K562 (cell line): ENCODE results near the gene LETM1. TPM values are rescaled to one million over a fixed set of nuclear protein-coding genes. Genes with fewer than 3 reads are reported as not detected.

Experiments used
- BRCA1 ChIP-seq, 2 experiments: fragments of 450-650 bp in 1 of 2; sonication (generic) in 1 of 2; formaldehyde crosslinking in 1 of 2; IDR thresholded peaks; 2 replicates each; pipeline versions ENCODE4 v1.5.0 to v1.6.1; 2017 to 2020; ENCODE audit warnings: mild to moderate bottlenecking in 1 of 2, missing genetic modification reagents in 1 of 2
- CBX2 ChIP-seq: fragments of 200-600 bp; sonication (generic); IDR thresholded peaks from one replicate; pipeline ENCODE4 v1.6.1; 2012; ENCODE audit warnings: mild to moderate bottlenecking, low read length, inconsistent platforms; ENCODE audit not compliant: insufficient read depth, poor library complexity, severe bottlenecking
- E2F6 ChIP-seq, 2 experiments: IDR thresholded peaks; 2 replicates each; pipeline ENCODE4 v1.6.1; 2011; ENCODE audit warnings: borderline replicate concordance in 1 of 2, control low read depth in 1 of 2, low read depth in 1 of 2, low read length in 1 of 2, mild to moderate bottlenecking in 1 of 2, mixed read lengths in 1 of 2, moderate library complexity in 1 of 2; ENCODE audit not compliant: insufficient read depth in 1 of 2, insufficient read length in 1 of 2, poor library complexity in 1 of 2, severe bottlenecking in 1 of 2; ENCODE audit errors: extremely low read depth in 1 of 2
- FOXK1 ChIP-seq: sonication (generic); formaldehyde crosslinking; IDR thresholded peaks from 2 replicates; pipeline ENCODE4 v1.8.0; 2022; ENCODE audit warnings: missing genetic modification reagents, mild to moderate bottlenecking, borderline replicate concordance
- KDM4B ChIP-seq, 2 experiments: fragments of 450-650 bp in 1 of 2; sonication (generic) in 1 of 2; IDR thresholded peaks; 2 replicates each; pipeline ENCODE4 v1.6.1; 2016 to 2017; ENCODE audit warnings: borderline replicate concordance in 2 of 2, antibody characterized with exemption in 1 of 2, low read depth in 1 of 2, mild to moderate bottlenecking in 1 of 2
- MED1 ChIP-seq: sonication (generic); formaldehyde crosslinking; IDR thresholded peaks from 2 replicates; pipeline ENCODE4 v1.8.1; 2023; ENCODE audit warnings: missing genetic modification reagents, borderline replicate concordance
- PRDM10 ChIP-seq: fragments of 450-650 bp; IDR thresholded peaks from 2 replicates; pipeline ENCODE4 v1.6.1; 2018; ENCODE audit not compliant: partially characterized antibody
- ZNF197 ChIP-seq: fragments of 200-800 bp; sonication (Bioruptor generic); IDR thresholded peaks from 2 replicates; pipeline ENCODE4 v1.6.1; 2016; ENCODE audit warnings: low read depth, missing genetic modification characterization, missing compliant biosample characterization
- ZNF444 ChIP-seq: fragments of 250-450 bp; sonication (Bioruptor Pico); IDR thresholded peaks from 2 replicates; pipeline ENCODE4 v1.4.0; 2020; ENCODE audit warnings: mild to moderate bottlenecking, moderate library complexity
- ZNF449 ChIP-seq: fragments of 250-450 bp; sonication (Bioruptor Pico); IDR thresholded peaks from 2 replicates; pipeline ENCODE4 v1.8.0; 2022; ENCODE audit warnings: moderate library complexity, mild to moderate bottlenecking, inconsistent platforms
- ZNF609 ChIP-seq: sonication (generic); formaldehyde crosslinking; IDR thresholded peaks from 2 replicates; pipeline ENCODE4 v1.8.1; 2023; ENCODE audit warnings: missing genetic modification reagents, mild to moderate bottlenecking, borderline replicate concordance
- polyA plus RNA-seq, 8 experiments: library from polyadenylated mRNA; depleted of rRNA in 4 of 8; stranded (reverse) in 5 of 8; unstranded in 3 of 8; fragments of >200 nt; fragmentation: Nextera tagmentation in 2 of 8; fragmentation: Illumina TruSeq in 1 of 8; extraction: Ambion mirVana in 2 of 8; extraction: Trizol in 1 of 8; gene quantifications; 2 replicates each; pipeline versions ENCODE4 v1.2.1 to v1.2.3, GENCODE V29; 2011 to 2014; ENCODE audit warnings: inconsistent platforms in 1 of 8, missing spikeins in 1 of 8
- total RNA-seq, 7 experiments: library from RNA; depleted of rRNA in 6 of 7; stranded (reverse); fragments of >200 nt in 6 of 7; fragmentation: Illumina TruSeq in 2 of 7; extraction: Trizol in 2 of 7; gene quantifications; 2 replicates each; pipeline versions ENCODE4 v1.2.1 to v1.2.3, GENCODE V29; 2011 to 2021; ENCODE audit warnings: low replicate concordance in 1 of 7

LETM1 gene
- total and polyA plus RNA-seq, 9 of the 15 experiments (the other 6 are each of a cell fraction or from before 2014, with no cell fraction given) = 3.9 to 109 (median 35.0) TPM

- TF ChIP-seq ZNF609 = no peak
- TF ChIP-seq MED1 = no peak
- no peak for TF ChIP-seq ZNF197 (CRISPR knock-in tag)
- no peak for TF ChIP-seq CBX2
- no peak for TF ChIP-seq ZNF444 (CRISPR knock-in tag)
- TF ChIP-seq BRCA1 (IDR thresholded peaks at IDR 0.05) = no peak
- no peak for TF ChIP-seq BRCA1 (CRISPR knock-in tag; IDR thresholded peaks at IDR 0.05)
- no peak for TF ChIP-seq FOXK1 (CRISPR knock-in tag)
- peak; percentile 45 to 81 for TF ChIP-seq E2F6 (IDR thresholded peaks at IDR 0.05; ENCODE audit: borderline replicate concordance in 1 of 2, extremely low read depth in 1 of 2, insufficient read depth in 1 of 2, insufficient read length in 1 of 2, low read depth in 1 of 2, low read length in 1 of 2, poor library complexity in 1 of 2, severe bottlenecking in 1 of 2)
- no peak for TF ChIP-seq PRDM10
- TF ChIP-seq KDM4B (IDR thresholded peaks at IDR 0.05; ENCODE audit: borderline replicate concordance in 2 of 2, low read depth in 1 of 2) = no peak
- no peak for TF ChIP-seq ZNF449
These were observed 61.8 kb downstream of the LETM1 start (continued) for GRCh38 chr4:1793940-1794808.
